GM12878 (cell line): ENCODE results near the gene LLCFC1.

Experiments used
- BHLHE40 ChIP-seq, 2 experiments: fragments of 450-650 bp in 1 of 2; IDR thresholded peaks; 2 replicates each; pipeline ENCODE4 v1.6.1; 2011 to 2017; ENCODE audit warnings: low read depth in 2 of 2, borderline replicate concordance in 1 of 2, improper control_type of control experiment in 1 of 2, low read length in 1 of 2, mild to moderate bottlenecking in 1 of 2
- CEBPB ChIP-seq, 2 experiments: fragments of 150-350 bp in 1 of 2; IDR thresholded peaks; 2 replicates each; pipeline ENCODE4 v1.6.1; 2012 to 2014; ENCODE audit warnings: low read depth in 2 of 2, low read length in 2 of 2, borderline replicate concordance in 1 of 2, inconsistent platforms in 1 of 2
- CHD1 ChIP-seq: IDR thresholded peaks from 2 replicates; pipeline ENCODE4 v1.6.1; 2012; ENCODE audit warnings: low read depth, low read length, improper control_type of control experiment
- FOS ChIP-seq: IDR thresholded peaks from 3 replicates; pipeline ENCODE4 v1.6.1; 2011; ENCODE audit warnings: borderline replicate concordance; ENCODE audit not compliant: insufficient read length; ENCODE audit errors: extremely low read depth
- NBN ChIP-seq: fragments of 450-650 bp; IDR thresholded peaks from 2 replicates; pipeline ENCODE4 v1.6.1; 2016
- POLR2A ChIP-seq: IDR thresholded peaks from 2 replicates; pipeline ENCODE4 v1.6.1; 2011; ENCODE audit warnings: low read depth, mild to moderate bottlenecking, low read length
- POLR2AphosphoS5 ChIP-seq: IDR thresholded peaks from 2 replicates; pipeline ENCODE4 v1.6.1; 2011; ENCODE audit warnings: mild to moderate bottlenecking, low read length, inconsistent platforms
- RAD21 ChIP-seq: IDR thresholded peaks from 2 replicates; pipeline ENCODE4 v1.6.1; 2011; ENCODE audit warnings: mild to moderate bottlenecking, low read depth, low read length, moderate library complexity; ENCODE audit not compliant: insufficient read depth
- RFX5 ChIP-seq: IDR thresholded peaks from 2 replicates; pipeline ENCODE4 v1.6.1; 2011; ENCODE audit warnings: low read depth, low read length, improper control_type of control experiment
- SMC3 ChIP-seq: IDR thresholded peaks from 2 replicates; pipeline ENCODE4 v1.6.1; 2011; ENCODE audit warnings: low read length, improper control_type of control experiment, borderline replicate concordance
- ZNF622 ChIP-seq: fragments of 450-650 bp; IDR thresholded peaks from 2 replicates; pipeline ENCODE4 v1.6.1; 2017; ENCODE audit warnings: mild to moderate bottlenecking, inconsistent platforms
- TF ChIP-seq, protein P1 (sequence below), 3 experiments: IDR thresholded peaks in 2 of 3; conservative IDR thresholded peaks in 1 of 3; 2 replicates each; pipeline ENCODE4 v1.5.1; 2011; ENCODE audit warnings: low read depth in 3 of 3, low read length in 3 of 3, mild to moderate bottlenecking in 3 of 3, control low read depth in 2 of 3, moderate library complexity in 2 of 3, inconsistent platforms in 1 of 3, mixed read lengths in 1 of 3; ENCODE audit not compliant: control insufficient read depth in 2 of 3, insufficient read depth in 1 of 3; ENCODE audit errors: extremely low read depth in 1 of 3
- TF ChIP-seq, protein P2 (sequence below): IDR thresholded peaks from 2 replicates; pipeline ENCODE4 v1.6.1; 2011; ENCODE audit warnings: low read depth, mild to moderate bottlenecking, low read length, moderate library complexity, borderline replicate concordance; ENCODE audit errors: extremely low read depth
- TF ChIP-seq, protein P3 (sequence below): fragments of 450-650 bp; IDR thresholded peaks from 2 replicates; pipeline ENCODE4 v1.6.1; 2017; ENCODE audit warnings: mild to moderate bottlenecking

DNA sequence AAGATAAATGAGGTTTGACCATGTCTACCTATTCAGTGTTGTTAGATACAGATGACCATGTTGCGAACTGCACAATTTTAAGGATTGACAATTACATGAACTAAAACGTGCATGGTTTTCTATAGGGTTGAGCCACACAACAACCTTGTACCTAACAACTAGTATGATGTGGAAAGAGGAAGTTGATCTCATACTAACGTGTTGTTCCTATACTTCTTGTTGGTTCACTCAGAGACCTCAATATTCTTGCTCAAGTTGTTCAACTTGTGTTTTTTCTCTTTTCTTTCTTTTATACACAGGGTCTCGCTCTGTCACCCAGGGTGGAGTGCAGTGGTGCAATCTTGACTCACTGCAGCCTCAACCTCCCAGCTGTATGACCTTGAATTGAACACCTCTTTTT lies 28.9 kb downstream of the LLCFC1 start:
- TF ChIP-seq, protein P1, sequence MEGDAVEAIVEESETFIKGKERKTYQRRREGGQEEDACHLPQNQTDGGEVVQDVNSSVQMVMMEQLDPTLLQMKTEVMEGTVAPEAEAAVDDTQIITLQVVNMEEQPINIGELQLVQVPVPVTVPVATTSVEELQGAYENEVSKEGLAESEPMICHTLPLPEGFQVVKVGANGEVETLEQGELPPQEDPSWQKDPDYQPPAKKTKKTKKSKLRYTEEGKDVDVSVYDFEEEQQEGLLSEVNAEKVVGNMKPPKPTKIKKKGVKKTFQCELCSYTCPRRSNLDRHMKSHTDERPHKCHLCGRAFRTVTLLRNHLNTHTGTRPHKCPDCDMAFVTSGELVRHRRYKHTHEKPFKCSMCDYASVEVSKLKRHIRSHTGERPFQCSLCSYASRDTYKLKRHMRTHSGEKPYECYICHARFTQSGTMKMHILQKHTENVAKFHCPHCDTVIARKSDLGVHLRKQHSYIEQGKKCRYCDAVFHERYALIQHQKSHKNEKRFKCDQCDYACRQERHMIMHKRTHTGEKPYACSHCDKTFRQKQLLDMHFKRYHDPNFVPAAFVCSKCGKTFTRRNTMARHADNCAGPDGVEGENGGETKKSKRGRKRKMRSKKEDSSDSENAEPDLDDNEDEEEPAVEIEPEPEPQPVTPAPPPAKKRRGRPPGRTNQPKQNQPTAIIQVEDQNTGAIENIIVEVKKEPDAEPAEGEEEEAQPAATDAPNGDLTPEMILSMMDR (IDR thresholded peaks at IDR 0.05 in 2 of 3, conservative IDR thresholded peaks at IDR 0.05 in 1 of 3; ENCODE audit: control insufficient read depth in 2 of 3, extremely low read depth in 1 of 3, insufficient read depth in 1 of 3, low read depth in 3 of 3, low read length in 3 of 3), result no peak
- TF ChIP-seq POLR2A (no peak), RFX5 (no peak), FOS (no peak), POLR2AphosphoS5 (no peak), RAD21 (no peak), SMC3 (no peak), CHD1 (no peak), BHLHE40 (IDR thresholded peaks at IDR 0.05; ENCODE audit: borderline replicate concordance in 1 of 2, low read depth in 2 of 2, low read length in 1 of 2) (no peak), CEBPB (IDR thresholded peaks at IDR 0.05; ENCODE audit: borderline replicate concordance in 1 of 2, low read depth in 2 of 2, low read length in 2 of 2) (no peak), ZNF622 (no peak), NBN (no peak)
- TF ChIP-seq, protein P2, sequence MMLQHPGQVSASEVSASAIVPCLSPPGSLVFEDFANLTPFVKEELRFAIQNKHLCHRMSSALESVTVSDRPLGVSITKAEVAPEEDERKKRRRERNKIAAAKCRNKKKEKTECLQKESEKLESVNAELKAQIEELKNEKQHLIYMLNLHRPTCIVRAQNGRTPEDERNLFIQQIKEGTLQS, result no peak
- TF ChIP-seq, protein P3, sequence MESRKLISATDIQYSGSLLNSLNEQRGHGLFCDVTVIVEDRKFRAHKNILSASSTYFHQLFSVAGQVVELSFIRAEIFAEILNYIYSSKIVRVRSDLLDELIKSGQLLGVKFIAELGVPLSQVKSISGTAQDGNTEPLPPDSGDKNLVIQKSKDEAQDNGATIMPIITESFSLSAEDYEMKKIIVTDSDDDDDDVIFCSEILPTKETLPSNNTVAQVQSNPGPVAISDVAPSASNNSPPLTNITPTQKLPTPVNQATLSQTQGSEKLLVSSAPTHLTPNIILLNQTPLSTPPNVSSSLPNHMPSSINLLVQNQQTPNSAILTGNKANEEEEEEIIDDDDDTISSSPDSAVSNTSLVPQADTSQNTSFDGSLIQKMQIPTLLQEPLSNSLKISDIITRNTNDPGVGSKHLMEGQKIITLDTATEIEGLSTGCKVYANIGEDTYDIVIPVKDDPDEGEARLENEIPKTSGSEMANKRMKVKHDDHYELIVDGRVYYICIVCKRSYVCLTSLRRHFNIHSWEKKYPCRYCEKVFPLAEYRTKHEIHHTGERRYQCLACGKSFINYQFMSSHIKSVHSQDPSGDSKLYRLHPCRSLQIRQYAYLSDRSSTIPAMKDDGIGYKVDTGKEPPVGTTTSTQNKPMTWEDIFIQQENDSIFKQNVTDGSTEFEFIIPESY, result no peak
